Stimulated activated effector memory CD8-positive, alpha-beta T cell treated with anti-CD3 and anti-CD28 coated beads, Interleukin-12 subunit alpha, Interleukin-12 subunit beta, amount 100 ng/mL, for 72 hours (primary cell): ENCODE data around the gene PATJ.
"Not testable (repeated sequence)": the region's sequence is repeated elsewhere in the genome, so short reads cannot be mapped to it uniquely, and the experiment has no call there.

Experiments
- ATAC-seq: fragments of 150-1000 bp; cut with Tn5 transposase; 2 replicates; pipeline ENCODE4 v1.10.0; 2021
- DNase-seq, 2 donors: peaks; one replicate each; pipeline ENCODE4 v3.0.0; 2021 to 2022; ENCODE audit warnings: low spot score in 2 of 2
- H3K27ac Mint-ChIP-seq: one replicate; pipeline ENCODE4 v1.8.0; 2022; ENCODE audit warnings: mild to moderate bottlenecking, mixed read lengths
- H3K36me3 Mint-ChIP-seq: one replicate; pipeline ENCODE4 v1.8.0; 2022; ENCODE audit warnings: mild to moderate bottlenecking, mixed read lengths
- H3K4me1 Mint-ChIP-seq: one replicate; pipeline ENCODE4 v1.8.0; 2022; ENCODE audit warnings: mixed read lengths
- H3K4me3 Mint-ChIP-seq: one replicate; pipeline ENCODE4 v1.8.0; 2022; ENCODE audit warnings: mild to moderate bottlenecking, mixed read lengths
- H3K9me3 Mint-ChIP-seq: one replicate; pipeline ENCODE4 v1.8.0; 2022; ENCODE audit warnings: mixed read lengths

The PATJ gene, protein sequence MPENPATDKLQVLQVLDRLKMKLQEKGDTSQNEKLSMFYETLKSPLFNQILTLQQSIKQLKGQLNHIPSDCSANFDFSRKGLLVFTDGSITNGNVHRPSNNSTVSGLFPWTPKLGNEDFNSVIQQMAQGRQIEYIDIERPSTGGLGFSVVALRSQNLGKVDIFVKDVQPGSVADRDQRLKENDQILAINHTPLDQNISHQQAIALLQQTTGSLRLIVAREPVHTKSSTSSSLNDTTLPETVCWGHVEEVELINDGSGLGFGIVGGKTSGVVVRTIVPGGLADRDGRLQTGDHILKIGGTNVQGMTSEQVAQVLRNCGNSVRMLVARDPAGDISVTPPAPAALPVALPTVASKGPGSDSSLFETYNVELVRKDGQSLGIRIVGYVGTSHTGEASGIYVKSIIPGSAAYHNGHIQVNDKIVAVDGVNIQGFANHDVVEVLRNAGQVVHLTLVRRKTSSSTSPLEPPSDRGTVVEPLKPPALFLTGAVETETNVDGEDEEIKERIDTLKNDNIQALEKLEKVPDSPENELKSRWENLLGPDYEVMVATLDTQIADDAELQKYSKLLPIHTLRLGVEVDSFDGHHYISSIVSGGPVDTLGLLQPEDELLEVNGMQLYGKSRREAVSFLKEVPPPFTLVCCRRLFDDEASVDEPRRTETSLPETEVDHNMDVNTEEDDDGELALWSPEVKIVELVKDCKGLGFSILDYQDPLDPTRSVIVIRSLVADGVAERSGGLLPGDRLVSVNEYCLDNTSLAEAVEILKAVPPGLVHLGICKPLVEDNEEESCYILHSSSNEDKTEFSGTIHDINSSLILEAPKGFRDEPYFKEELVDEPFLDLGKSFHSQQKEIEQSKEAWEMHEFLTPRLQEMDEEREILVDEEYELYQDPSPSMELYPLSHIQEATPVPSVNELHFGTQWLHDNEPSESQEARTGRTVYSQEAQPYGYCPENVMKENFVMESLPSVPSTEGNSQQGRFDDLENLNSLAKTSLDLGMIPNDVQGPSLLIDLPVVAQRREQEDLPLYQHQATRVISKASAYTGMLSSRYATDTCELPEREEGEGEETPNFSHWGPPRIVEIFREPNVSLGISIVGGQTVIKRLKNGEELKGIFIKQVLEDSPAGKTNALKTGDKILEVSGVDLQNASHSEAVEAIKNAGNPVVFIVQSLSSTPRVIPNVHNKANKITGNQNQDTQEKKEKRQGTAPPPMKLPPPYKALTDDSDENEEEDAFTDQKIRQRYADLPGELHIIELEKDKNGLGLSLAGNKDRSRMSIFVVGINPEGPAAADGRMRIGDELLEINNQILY (N-terminal part only)

DNA sequence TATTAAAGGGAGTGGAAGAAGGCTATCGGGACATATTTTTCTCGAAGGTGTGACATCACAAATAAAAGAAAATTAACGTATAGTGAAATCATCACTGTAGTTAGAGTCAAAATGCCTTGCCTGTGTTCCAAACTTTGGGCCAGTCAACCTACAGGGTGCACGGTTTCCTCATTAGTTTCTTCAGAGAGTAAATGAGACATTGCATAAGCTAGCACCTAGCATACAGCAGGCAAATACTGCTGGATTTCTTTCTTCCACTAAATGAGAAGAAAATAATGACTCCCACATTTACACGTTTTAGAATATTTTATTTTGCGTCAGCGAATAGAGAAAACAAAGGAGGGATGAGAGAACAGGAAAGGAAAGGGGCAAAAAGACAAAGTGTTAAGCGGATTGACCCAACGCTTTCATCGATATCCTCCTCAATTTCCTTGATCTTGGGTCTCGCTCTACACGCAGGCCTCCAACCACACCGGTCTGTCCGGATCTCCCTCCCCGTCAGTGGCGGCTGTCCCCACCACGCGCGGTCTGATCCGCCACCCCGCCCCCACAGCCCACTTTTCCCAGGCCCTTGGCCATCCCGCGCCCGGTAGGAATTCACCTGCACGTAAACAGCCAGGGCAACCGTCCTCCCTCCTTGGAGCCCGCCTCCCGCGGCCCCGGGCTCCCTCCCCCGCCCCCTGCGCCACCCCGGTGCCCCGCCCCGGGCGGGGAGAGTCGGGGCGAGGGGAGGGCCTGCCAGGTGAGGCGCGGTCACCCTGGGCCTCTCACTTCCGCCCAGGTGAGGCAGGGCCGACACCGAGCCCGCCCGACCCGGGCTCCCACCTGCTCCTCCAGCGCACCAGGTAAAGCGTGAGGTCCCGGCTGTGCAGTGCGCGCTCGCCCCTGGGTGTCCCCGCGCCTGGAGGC, at the start of gene PATJ:
TSS of gene PATJ (plus strand) at position 770 of the 909 bp plus-strand sequence. CDS start 20,413 bp downstream, outside the sequence.
- DNase-seq: peak; percentile 51 to 81
- peak within 1 kb of the TSS; percentile 94 for H3K27ac Mint-ChIP-seq

GRCh38 chr1:61699911-61700851, 42.1 kb upstream of the PATJ start:
- DNase-seq (no peak), ATAC-seq (no peak)
- Mint-ChIP-seq H3K9me3 (no peaks in the 10 kb centered on the region), H3K27ac (no peak overlapping the region), H3K4me3 (no peak overlapping the region), H3K4me1 (no peaks in the 10 kb centered on the region), H3K36me3 (peaks cover 98% of the 10 kb centered on the region)

More for the DNA sequence above, at the start of gene PATJ:
- Mint-ChIP-seq H3K4me1 (peaks cover 26% of the 10 kb centered on the region), H3K36me3 (no peaks in the 10 kb centered on the region), H3K4me3 (peak within 1 kb of the TSS; percentile 82), H3K9me3 (no peaks in the 10 kb centered on the region)
- ATAC-seq: peak; percentile 90

DNA sequence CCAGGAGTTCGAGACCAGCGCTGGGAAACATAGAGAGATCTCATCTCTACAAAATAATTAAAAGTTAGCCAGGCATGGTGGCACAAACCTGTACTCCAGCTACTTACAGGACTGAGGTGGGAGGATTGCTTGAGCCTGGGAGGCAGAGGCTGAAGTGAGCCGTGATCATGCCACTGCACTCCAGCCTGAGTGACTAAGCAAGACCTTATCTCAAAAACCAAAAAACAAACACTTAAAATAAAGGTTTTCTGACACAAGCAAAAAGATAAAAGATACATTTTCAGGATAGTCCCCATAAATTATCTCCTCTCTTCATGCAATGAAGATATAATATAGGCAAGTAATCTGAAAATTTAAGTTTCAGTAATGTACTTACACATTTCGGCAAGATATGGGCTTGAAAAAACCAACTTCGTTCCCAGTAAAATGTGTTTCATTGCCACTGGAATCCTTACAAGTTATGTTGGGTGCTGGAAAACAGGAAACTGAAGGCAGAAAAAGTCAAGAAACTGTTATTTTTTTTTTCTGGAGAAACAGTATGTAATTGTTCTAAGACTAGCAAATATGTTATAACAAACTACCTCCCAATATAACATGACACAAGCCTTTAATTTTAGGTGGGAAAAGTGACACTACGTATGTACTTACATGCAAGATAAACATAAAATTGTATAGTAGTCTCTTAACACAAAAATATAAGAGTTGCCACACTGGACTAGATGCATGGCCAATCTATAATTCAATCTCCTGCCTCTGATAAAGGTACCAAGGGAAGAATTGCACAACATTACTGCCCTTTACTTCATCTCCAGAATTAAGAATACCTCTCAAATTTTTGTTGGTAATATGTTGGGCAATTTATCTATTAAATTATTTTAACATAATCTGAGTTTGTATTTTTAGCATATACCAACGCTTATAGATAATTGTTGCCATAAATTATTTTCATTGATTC, 33.0 kb upstream of the PATJ start:
- Mint-ChIP-seq H3K9me3 (no peaks in the 10 kb centered on the region), H3K36me3 (peaks cover 85% of the 10 kb centered on the region), H3K4me3 (no peak overlapping the region), H3K4me1 (no peaks in the 10 kb centered on the region), H3K27ac (no peak overlapping the region)
- no peak for ATAC-seq
- no peak for DNase-seq

DNA sequence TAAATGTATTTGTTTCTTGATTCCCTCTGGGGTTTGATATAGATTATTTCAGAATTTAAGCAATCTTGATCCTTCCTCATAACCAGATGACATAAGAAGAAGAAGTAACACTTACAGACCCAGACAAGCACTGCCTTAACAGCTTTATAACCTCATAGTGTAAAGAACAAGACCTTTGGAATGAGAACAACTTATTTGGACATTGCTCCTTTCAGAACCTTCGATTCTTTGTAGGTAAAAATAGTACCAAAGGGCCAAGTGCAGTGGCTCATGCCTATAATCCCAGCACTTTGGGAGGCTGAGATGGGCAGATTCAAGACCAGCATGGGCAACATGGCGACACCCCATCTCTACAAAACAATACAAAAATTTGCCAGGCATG, 32.4 kb upstream of the PATJ start:
- no peak overlapping the region for H3K4me3 Mint-ChIP-seq
- H3K27ac Mint-ChIP-seq: no peak overlapping the region
- ATAC-seq: no peak
- no peak for DNase-seq
- peaks cover 83% of the 10 kb centered on the region for H3K36me3 Mint-ChIP-seq
- no peaks in the 10 kb centered on the region for H3K4me1 Mint-ChIP-seq
- H3K9me3 Mint-ChIP-seq: no peaks in the 10 kb centered on the region

DNA sequence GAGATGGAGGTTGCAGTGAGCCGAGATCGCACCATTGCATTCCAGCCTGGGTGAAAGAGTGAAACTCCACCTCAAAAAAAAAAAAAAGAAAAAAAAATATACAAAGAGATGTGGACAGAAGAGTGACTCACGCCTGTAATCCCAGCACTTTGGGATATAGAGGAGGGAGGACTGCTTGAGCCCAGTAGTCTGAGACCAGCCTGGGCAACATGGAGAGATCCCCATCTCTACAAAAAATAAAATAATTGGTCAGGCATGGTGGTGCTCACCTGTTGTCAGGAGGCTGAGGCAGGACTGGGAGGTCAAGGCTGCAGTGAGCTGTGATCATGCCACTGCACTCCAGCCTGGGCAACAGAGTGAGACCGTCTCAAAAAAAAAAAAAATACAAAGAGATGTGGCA, 31.0 kb upstream of the PATJ start:
- H3K27ac Mint-ChIP-seq, H3K9me3 Mint-ChIP-seq, ATAC-seq, DNase-seq, H3K4me1 Mint-ChIP-seq, H3K4me3 Mint-ChIP-seq: not testable (repeated sequence)
- peaks cover 73% of the 10 kb centered on the region for H3K36me3 Mint-ChIP-seq

DNA sequence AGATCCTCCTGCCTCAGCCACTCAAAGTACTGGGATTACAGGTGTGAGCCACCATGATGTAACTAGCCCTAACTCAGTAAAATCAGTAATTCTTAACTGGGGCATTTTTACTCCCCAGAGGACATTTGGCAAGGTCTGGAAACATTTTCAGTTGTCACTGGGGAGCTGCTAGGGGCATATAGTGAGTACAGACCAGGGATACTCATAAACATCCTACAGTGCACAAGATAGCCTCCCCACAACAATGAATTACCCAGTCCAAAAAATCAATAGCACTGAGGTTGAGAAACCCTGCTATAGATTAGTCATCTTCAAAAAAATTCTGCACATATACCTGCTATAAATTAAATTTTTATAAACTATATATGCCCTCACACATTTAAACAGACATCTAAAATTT, 30.3 kb upstream of the PATJ start:
- Mint-ChIP-seq H3K27ac (no peak overlapping the region), H3K4me3 (no peak overlapping the region), H3K9me3 (no peaks in the 10 kb centered on the region), H3K4me1 (no peaks in the 10 kb centered on the region), H3K36me3 (peaks cover 76% of the 10 kb centered on the region)
- ATAC-seq (peak; percentile 28), DNase-seq (no peak)

- not testable (repeated sequence) for ATAC-seq, H3K9me3 Mint-ChIP-seq, DNase-seq, H3K4me3 Mint-ChIP-seq
- Mint-ChIP-seq H3K36me3 (peaks cover 75% of the 10 kb centered on the region), H3K4me1 (peaks cover 14% of the 10 kb centered on the region), H3K27ac (peak overlapping the region; percentile 55)
Observed at GRCh38 chr1:61718996-61719663, 23.1 kb upstream of the PATJ start.

DNA sequence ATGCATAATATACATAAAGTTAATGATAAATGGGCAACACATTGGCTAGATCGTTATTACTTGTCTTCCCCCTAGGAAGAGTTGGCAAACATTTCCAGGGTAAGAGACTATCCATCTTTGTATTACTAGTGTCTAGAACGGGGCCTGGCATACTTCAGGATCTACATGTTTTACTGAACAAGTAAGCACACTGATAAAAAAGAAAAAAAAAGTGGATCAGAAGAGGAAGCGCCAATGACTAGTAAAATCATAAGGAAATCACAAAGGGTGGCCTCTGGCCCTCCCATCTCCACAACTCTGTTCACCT, 17.8 kb upstream of the PATJ start:
- DNase-seq (no peak), ATAC-seq (no peak)
- H3K36me3 Mint-ChIP-seq: peaks cover 55% of the 10 kb centered on the region
- no peaks in the 10 kb centered on the region for H3K9me3 Mint-ChIP-seq
- H3K27ac Mint-ChIP-seq: peak overlapping the region; percentile 100
- H3K4me1 Mint-ChIP-seq: peaks cover 11% of the 10 kb centered on the region
- peak overlapping the region; percentile 99 for H3K4me3 Mint-ChIP-seq

- Mint-ChIP-seq H3K9me3 (no peaks in the 10 kb centered on the region), H3K4me3 (peak within 1 kb of the TSS; percentile 99), H3K36me3 (peaks cover 49% of the 10 kb centered on the region), H3K27ac (peak within 1 kb of the TSS; percentile 100), H3K4me1 (peaks cover 11% of the 10 kb centered on the region)
- peak; percentile 97 for ATAC-seq
- DNase-seq: peak; percentile 70 to 95
Observed at GRCh38 chr1:61724813-61725694, 17.2 kb upstream of the PATJ start, which contains the start of gene TM2D1. Gene TM2D1, minus strand, starts transcription at chr1:61725141. Its CDS starts 21 bp downstream, at chr1:61725120.

DNA sequence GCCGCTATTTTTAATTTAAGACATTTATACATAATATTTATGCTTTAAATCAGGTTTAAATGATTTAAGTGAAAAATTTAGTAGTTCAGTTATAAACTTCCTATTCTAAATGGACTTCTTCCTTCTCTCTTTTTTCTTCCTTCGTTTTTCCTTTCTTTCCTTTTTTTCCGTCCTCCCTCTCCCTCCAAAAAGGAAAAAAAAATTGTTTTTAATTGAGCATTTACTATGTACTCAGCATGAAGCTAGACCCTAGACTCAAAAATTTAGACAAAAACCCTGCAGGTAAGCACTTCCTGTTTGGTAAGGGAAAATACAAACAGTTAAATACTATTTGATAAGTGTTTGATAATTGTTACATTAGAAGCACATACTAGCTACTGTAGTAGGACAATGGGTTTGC, 14.7 kb upstream of the PATJ start:
- ATAC-seq: no peak
- Mint-ChIP-seq H3K4me1 (peaks cover 11% of the 10 kb centered on the region), H3K27ac (no peak overlapping the region), H3K4me3 (no peak overlapping the region), H3K36me3 (peaks cover 25% of the 10 kb centered on the region), H3K9me3 (no peaks in the 10 kb centered on the region)
- no peak for DNase-seq

DNA sequence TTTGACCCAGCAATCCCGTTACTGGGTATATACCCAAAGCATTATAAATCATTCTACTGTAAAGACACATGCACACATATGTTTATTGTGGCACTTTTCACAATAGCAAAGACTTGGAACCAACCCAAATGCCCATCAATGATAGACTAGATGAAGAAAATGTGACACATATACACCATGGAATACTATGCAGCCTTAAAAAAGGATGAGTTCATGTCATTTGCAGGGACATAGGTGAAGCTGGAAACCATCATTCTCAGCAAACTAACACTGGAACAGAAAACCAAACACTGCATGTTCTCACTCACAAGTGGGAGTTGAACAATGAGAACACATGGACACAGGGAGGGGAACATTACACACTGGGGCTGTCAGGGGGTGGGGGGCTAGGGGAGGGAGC, 11.6 kb upstream of the PATJ start:
- H3K27ac Mint-ChIP-seq, H3K4me1 Mint-ChIP-seq, H3K4me3 Mint-ChIP-seq, DNase-seq, H3K36me3 Mint-ChIP-seq, H3K9me3 Mint-ChIP-seq, ATAC-seq: not testable (repeated sequence)
